Activated gamma-delta T cell treated with Interleukin-2 at 50 U/mL for 16 hours (primary cell): ENCODE results near the gene ANAPC5.
"Not testable (repeated sequence)": the region's sequence is repeated elsewhere in the genome, so short reads cannot be mapped to it uniquely, and the experiment has no call there.

Experiments
- DNase-seq: peaks from one replicate; pipeline ENCODE4 v3.0.0-alpha.2; 2020

The ANAPC5 gene

GRCh38 chr12:121310231-121310630, 42.0 kb downstream of the ANAPC5 start:
- not testable (repeated sequence) for DNase-seq

- DNase-seq = not testable (repeated sequence)
Measured at GRCh38 chr12:121307397-121307796, 44.8 kb downstream of the ANAPC5 start.

GRCh38 chr12:121304306-121304705, 47.9 kb downstream of the ANAPC5 start:
- no peak for DNase-seq

- DNase-seq = no peak
Measured at GRCh38 chr12:121301876-121302275, 50.3 kb downstream of the ANAPC5 start.

DNA sequence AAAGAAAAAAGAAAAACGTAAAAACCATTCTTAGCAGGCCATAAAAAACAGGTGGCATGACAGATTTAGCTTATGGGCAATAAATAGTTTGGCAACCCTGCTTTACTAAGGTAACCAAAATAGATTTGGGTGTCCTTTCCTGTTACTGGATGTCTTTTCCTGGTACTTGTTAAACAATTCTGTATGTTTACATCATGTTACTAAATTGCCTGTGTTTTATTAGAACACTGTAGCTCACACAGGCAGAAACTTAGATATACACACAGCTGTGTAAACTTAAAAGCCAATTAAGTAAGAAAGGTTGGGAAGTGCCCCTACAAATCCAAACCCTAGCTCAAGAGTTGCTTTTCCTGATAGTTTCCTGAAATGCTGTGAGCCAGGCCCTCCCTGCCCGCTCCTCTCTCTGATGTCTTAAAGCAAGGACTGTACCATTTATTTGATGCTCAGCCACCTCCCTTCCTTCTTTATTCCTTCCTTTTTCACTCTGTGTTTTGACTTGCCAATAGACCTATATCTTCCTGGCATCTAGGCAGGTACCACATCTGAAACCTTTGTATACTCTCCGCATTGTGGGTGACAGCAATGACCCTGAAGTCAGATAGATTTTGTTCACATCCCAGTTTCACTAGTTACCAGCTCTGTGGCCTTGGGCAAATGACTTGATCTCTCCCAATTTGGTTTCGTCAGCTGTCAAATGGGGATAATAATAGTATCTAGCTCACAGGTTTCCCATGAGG, 52.0 kb downstream of the ANAPC5 start:
- DNase-seq = no peak

DNA sequence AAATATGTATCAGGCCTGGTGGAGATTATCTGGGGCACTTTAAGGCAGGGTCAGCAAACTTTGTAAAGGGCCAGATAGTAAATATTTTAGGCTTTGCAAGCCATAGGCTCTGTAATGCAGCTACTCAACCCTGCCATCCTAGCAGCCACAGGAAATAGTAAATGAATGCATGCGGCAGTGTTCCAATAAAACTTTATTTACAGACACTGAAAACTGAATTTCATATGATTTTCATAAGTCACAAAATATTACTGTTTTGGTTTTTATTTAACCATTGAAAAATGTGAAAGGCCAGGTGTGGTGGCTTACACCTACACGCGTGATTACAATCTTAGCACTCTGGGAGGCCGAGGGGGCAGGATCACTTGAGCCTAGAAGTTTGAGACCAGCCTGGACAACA, 52.5 kb downstream of the ANAPC5 start:
- DNase-seq = no peak

DNA sequence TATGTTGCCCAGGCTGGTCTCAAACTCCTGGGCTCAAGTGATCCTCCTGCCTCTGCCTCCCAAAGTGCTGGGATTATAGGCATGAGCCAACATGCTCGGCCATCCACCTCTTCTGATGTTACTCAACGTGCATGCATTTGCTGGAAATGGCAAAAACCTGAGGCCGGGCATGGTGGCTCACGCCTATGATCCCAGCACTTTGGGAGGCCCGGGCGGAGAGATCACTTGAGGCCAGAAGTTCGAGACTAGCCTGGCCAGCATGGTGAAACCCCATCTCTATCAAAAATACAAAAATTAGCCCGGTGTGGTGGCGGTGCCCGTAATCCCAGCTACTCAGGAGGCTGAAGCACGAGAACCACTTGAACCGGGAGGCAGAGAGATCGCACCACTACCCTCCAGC, 53.8 kb downstream of the ANAPC5 start:
- DNase-seq = not testable (repeated sequence)

DNA sequence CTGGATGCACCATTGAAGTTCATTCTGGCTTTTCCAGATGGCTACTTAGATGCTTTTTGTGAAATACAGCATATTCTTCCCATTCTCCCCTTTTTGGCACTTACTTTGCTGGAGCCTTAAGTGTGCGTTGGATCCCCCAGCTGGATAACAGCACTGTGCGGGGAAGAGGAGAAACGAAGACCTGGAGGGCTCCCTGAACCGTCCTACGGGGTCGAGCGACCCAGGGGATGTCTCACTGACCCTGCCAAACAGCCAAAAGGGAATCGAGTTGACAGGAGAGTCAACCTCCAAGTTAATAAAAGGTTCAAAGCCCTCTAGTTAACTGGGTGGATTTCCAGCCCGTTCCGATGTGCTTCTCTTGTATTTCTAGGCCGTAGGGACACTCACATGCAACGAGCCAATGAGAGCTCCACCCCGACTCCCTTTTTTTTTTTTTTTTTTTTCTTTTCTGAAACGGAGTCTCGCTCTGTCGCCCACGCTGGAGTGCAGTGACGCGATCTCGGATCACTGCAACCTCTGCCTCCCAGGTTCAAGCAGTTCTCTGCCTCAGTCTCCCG, 54.7 kb downstream of the ANAPC5 start:
- no peak for DNase-seq

GRCh38 chr12:121296618-121297434, 55.4 kb downstream of the ANAPC5 start, which contains the start of gene CAMKK2:
Gene CAMKK2, minus strand, starts transcription at chr12:121296709. Its CDS starts 22,183 bp downstream, at chr12:121274526.
- peak; percentile 81 for DNase-seq

GRCh38 chr12:121295746-121296617, 56.2 kb downstream of the ANAPC5 start:
- peak; percentile 11 for DNase-seq

GRCh38 chr12:121295116-121295745, 57.0 kb downstream of the ANAPC5 start:
- no peak for DNase-seq

DNA sequence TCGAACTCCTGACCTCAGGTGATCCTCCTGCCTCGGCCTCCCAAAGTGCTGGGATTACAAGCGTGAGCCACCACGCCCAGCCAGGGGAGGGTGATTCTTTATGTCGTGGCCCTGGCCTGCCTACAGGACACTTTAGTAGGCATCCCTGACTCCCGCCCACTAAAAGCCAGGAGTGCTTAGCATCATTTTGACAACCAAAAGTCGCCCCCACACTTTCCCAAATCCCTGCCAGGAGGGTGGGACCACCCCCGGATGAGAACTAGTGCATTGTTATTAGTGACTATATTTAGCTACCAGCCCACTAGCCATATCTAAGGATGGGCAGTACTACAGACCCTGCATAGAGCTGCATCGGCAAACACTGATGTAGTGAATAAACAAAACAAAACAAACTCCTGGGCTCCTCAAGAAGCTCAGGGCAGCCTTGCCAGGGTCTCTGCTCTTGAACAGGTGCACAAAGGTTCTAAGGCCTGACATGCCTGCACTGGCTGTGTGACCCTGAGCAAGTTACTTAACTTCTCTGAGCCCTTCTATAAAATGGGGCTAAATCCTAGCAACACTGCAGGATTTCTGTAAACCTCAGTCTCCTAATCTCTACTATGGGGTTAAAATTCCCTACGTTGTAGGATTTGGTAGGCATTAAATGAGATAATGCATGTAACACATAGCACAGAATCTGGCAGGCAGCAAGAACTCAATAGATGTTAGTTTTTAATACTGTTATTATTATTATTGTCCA, 57.9 kb downstream of the ANAPC5 start:
- DNase-seq = no peak

- no peak for DNase-seq
Measured at GRCh38 chr12:121293603-121294002, 58.6 kb downstream of the ANAPC5 start.

DNA sequence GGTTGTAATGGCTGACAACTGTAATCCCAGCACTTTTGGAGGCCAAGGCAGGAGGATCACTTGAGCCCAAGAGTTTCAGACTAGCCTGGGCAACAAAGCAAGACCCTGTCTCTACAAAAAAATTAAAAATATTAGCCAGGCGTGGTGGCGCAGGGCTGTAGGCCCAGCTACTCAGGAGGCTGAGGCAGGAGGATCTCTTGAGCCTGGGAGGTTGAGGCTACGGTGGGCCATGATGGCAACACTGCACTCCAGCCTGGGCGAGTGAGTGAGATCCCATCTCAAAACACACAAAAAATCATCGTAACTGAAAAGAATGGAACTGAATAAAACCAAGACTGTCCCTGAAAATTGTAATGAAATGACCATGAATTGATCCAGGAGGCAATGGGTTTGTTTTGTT, 61.8 kb downstream of the ANAPC5 start:
- DNase-seq = no peak

DNA sequence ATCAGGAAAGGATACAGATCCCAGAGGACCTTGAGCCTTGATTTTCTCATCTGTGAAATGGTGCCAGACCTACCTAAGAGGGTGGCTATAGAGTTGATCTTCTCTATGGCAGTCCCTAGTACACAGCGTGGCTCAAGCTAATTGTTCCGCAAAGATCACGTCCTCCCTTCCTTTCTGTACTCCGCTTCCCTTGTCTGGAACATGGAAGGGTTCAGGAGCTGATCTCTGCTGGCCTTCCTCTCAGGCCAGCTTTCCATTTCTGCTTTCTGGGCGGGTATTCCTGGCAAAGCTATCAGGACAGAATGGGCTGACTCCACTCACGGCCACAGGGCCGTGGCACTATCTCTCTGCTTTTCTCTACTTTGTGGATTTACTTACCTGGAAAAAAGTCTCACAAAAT, 62.2 kb downstream of the ANAPC5 start:
- no peak for DNase-seq

GRCh38 chr12:121288986-121289385, 63.2 kb downstream of the ANAPC5 start:
- no peak for DNase-seq

DNA sequence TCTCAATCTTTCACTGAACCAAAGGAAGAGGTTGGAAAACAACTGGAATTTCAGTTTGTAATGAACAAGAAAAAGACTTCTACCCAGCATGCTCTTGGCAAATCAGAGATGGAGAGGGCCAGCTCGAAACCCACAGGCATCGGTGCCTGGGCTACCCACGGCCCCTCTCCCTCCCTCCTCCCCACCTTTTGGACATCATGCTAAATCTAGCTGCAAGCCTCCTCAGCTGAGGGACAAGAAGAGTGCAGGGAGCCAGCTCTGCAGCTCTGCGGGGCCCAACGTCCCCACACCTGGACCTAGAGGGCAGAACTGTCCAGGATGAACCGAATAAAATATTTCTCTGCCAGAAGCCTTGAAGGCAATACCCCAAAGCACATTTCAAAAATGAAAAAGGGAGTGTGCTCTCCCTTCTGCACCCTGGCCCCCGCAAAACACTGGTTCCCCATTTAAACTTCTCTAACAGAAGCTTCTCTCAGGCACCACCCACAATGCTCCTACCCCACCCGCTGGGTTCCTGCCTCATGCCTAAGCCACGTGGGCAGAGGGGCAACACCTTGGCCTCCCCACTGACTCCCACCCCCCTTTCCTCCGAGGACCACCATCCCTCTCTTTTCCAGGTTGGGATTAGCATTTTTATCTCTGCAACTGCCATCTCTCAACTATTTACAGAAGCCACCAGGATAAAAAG, 63.9 kb downstream of the ANAPC5 start:
- no peak for DNase-seq

GRCh38 chr12:121287267-121287954, 64.8 kb downstream of the ANAPC5 start:
- no peak for DNase-seq

GRCh38 chr12:121285856-121286255, 66.4 kb downstream of the ANAPC5 start:
- no peak for DNase-seq
